IPS-20b (cell line): ENCODE results near the gene RNF25.
"Not testable (repeated sequence)": the region's sequence is repeated elsewhere in the genome, so short reads cannot be mapped to it uniquely, and the experiment has no call there.

Experiments used
- H3K27ac ChIP-seq: one replicate; pipeline ENCODE4 v1.5.1; 2013; ENCODE audit warnings: low read length
- H3K27me3 ChIP-seq: 2 replicates; pipeline ENCODE4 v1.6.1; 2013; ENCODE audit warnings: mild to moderate bottlenecking, low read length, inconsistent platforms; ENCODE audit not compliant: insufficient read depth
- H3K36me3 ChIP-seq: 2 replicates; pipeline ENCODE4 v1.6.1; 2013; ENCODE audit warnings: low read depth, mild to moderate bottlenecking, inconsistent platforms, low read length, moderate library complexity; ENCODE audit not compliant: insufficient read depth
- H3K4me1 ChIP-seq: 2 replicates; pipeline ENCODE4 v1.6.1; 2013; ENCODE audit warnings: mild to moderate bottlenecking, control low read depth, inconsistent platforms, low read length, moderate library complexity; ENCODE audit not compliant: insufficient read depth
- H3K4me3 ChIP-seq: 2 replicates; pipeline ENCODE4 v1.5.1; 2013; ENCODE audit warnings: mild to moderate bottlenecking, low read length, inconsistent platforms
- H3K9ac ChIP-seq: 2 replicates; pipeline ENCODE4 v1.6.1; 2013; ENCODE audit warnings: low read depth, mild to moderate bottlenecking, inconsistent platforms, low read length, moderate library complexity
- H3K9me3 ChIP-seq: 2 replicates; pipeline ENCODE4 v1.6.1; 2013; ENCODE audit warnings: mild to moderate bottlenecking, low read depth, low read length, inconsistent platforms; ENCODE audit not compliant: insufficient read depth

RNF25 gene

GRCh38 chr2:218710334-218710686 is 38.5 kb upstream of the RNF25 start:
- Histone ChIP-seq H3K4me3 (peak overlapping the region; percentile 93; the same call in 1 of the 2 replicates), H3K9ac (no peak overlapping the region), H3K36me3 (peaks cover 21% of the 10 kb centered on the region; the same call in 1 of the 2 replicates), H3K27ac (peak overlapping the region; percentile 65), H3K9me3 (no peaks in the 10 kb centered on the region), H3K4me1 (no peaks in the 10 kb centered on the region), H3K27me3 (no peaks in the 10 kb centered on the region)

DNA sequence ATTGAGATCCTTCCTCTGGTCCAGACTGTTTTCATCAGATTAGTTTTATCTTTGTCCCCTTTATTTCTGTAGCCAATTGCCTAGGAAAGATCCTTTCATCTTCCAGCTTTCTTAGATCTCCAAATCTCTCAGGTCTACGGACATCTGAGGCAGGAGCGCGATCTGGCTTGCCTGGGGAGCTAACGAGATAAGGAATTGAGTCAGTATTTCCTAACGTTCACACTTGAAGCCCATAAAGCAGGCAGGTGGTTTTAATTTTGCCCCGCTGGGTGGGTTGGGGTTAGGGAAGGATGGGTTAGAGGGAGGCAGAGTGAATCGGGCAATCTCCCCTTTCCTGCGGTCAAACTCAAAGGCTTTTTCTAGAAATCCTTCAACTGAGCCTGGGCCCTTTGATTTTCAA is 38.1 kb upstream of the RNF25 start:
- peak overlapping the region; percentile 93; the same call in 1 of the 2 replicates for H3K4me3 ChIP-seq
- no peak overlapping the region for H3K27ac ChIP-seq
- H3K4me1 ChIP-seq = no peaks in the 10 kb centered on the region
- peaks cover 17% of the 10 kb centered on the region; the same call in 1 of the 2 replicates for H3K36me3 ChIP-seq
- H3K9ac ChIP-seq = no peak overlapping the region
- no peaks in the 10 kb centered on the region for H3K27me3 ChIP-seq
- no peaks in the 10 kb centered on the region for H3K9me3 ChIP-seq

- H3K27ac ChIP-seq = no peak overlapping the region
- H3K4me3 ChIP-seq = no peak overlapping the region
- H3K27me3 ChIP-seq = no peaks in the 10 kb centered on the region
- H3K4me1 ChIP-seq = no peaks in the 10 kb centered on the region; the same call in 1 of the 2 replicates
- H3K9ac ChIP-seq = no peak overlapping the region
- H3K36me3 ChIP-seq = peaks cover 6% of the 10 kb centered on the region; the same call in 1 of the 2 replicates
- no peaks in the 10 kb centered on the region for H3K9me3 ChIP-seq
These were observed 36.3 kb upstream of the RNF25 start for GRCh38 chr2:218708086-218708485.

DNA sequence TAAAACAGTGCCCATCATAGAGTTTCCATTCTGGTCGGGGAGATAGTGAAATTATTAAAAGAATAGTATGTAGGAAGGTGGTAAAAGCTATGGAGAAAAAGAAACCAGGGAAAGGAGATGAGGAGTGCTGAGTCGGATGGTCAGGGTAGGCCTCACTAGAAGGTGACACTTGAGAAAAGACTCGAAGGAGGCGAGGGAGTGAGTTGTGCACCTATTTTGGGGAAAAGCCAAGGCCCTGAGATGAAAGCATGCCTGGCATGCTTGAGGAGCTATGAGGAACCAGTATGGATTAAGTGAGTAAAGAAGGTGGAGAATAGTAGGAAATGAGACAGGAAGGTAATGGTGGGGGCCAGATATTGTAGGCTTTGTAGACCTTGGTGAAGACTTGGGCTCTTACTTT is 31.5 kb upstream of the RNF25 start:
- H3K9ac ChIP-seq = no peak overlapping the region
- no peak overlapping the region for H3K27ac ChIP-seq
- H3K4me3 ChIP-seq = no peak overlapping the region
- H3K27me3 ChIP-seq = no peaks in the 10 kb centered on the region
- no peaks in the 10 kb centered on the region for H3K9me3 ChIP-seq
- H3K36me3 ChIP-seq = peaks cover 30% of the 10 kb centered on the region
- H3K4me1 ChIP-seq = no peaks in the 10 kb centered on the region; the same call in 1 of the 2 replicates

DNA sequence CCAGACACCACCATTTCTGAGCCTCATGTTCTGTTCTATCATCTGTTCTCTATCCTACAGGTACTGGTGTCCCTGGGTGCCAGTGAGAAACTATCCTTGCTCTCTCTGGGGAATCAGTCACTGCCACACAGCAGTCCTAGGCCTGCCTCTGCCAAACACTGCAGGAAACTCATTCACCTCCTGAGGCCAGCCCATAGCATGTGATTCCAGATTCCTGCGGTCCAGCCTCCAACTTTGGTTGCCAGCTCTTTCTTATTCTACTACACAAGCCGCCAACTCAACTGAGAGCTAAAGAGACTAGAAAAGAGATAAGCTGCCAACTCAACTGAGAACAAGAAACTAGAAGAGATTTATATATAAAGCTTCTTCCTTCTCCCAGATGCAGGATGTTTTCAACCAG is 30.0 kb upstream of the RNF25 start:
- Histone ChIP-seq H3K4me1 (no peaks in the 10 kb centered on the region; the same call in 1 of the 2 replicates), H3K4me3 (no peak overlapping the region), H3K27ac (no peak overlapping the region), H3K9ac (no peak overlapping the region), H3K36me3 (peaks cover 44% of the 10 kb centered on the region), H3K27me3 (no peaks in the 10 kb centered on the region), H3K9me3 (no peaks in the 10 kb centered on the region)

DNA sequence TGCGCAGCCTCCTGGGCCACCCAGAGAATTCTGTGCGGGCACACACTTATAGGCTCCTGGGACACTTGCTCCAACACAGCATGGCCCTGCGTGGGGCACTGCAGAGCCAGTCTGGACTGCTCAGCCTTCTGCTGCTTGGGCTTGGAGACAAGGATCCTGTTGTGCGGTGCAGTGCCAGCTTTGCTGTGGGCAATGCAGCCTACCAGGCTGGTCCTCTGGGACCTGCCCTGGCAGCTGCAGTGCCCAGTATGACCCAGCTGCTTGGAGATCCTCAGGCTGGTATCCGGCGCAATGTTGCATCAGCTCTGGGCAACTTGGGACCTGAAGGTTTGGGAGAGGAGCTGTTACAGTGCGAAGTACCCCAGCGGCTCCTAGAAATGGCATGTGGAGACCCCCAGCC is 27.1 kb upstream of the RNF25 start:
- Histone ChIP-seq H3K27ac (no peak overlapping the region), H3K27me3 (no peaks in the 10 kb centered on the region), H3K9ac (no peak overlapping the region), H3K9me3 (no peaks in the 10 kb centered on the region), H3K4me1 (no peaks in the 10 kb centered on the region; the same call in 1 of the 2 replicates), H3K4me3 (no peak overlapping the region), H3K36me3 (peaks cover 63% of the 10 kb centered on the region)

DNA sequence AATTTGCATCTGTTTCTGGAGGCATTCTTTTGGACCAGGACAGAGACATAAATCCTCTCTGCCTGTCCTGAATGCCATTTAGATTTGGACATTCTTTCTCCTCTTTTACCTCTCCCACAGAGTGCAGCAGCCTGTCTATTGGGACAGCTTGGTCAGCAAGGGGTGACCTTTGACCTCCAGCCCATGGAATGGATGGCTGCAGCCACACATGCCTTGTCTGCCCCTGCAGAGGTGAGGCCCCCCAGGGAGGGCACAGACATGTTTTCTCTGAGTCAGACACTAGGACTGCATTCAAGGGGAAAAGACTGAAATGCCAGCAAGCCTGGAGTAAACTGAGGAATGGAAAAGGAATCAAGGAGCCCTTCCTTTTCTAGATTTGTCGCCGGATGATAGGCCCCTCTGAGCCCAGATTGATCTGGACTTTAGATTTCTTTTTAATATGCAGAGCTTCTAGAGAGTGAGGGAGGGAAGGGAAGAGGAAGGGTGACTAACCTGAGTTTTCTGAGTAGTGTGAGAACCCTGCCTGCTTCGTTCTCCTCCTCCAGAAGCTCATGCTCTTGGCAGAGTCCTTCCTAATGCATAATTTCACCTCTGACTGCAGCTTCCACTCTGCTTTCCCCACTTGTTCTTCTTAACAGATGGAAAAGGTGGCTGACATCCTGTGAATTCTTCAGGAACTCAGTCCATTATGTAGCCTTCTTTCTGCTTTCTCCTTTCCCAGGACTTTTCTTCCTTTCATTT is 22.8 kb upstream of the RNF25 start:
- no peaks in the 10 kb centered on the region for H3K9me3 ChIP-seq
- H3K36me3 ChIP-seq = peaks cover 81% of the 10 kb centered on the region
- no peak overlapping the region for H3K27ac ChIP-seq
- no peak overlapping the region for H3K9ac ChIP-seq
- no peaks in the 10 kb centered on the region for H3K4me1 ChIP-seq
- H3K27me3 ChIP-seq = no peaks in the 10 kb centered on the region
- H3K4me3 ChIP-seq = no peak overlapping the region

DNA sequence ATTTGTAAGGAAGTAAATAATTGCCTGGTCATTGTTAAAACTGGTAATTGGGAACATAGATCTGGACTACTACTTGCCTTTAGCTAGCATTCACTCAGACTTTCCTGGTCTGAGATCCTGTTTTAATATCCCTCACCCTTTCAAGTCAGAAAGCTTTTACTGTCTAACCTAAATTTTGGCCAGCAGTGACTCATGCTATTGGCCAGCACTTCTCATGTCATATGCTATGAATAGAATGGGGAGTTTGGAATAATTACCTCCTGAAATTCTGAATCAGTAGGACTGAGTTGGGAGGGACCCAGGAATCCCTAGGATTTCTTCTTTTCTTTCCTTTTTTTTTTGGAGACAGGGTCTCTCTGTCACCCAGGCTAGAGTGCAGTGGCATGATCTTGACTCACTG is 19.4 kb upstream of the RNF25 start:
- Histone ChIP-seq H3K4me1 (no peaks in the 10 kb centered on the region), H3K9ac (no peak overlapping the region), H3K27me3 (no peaks in the 10 kb centered on the region), H3K9me3 (no peaks in the 10 kb centered on the region), H3K4me3 (no peak overlapping the region), H3K36me3 (peaks cover 67% of the 10 kb centered on the region), H3K27ac (no peak overlapping the region)

- not testable (repeated sequence) for H3K4me3 ChIP-seq, H3K4me1 ChIP-seq, H3K27ac ChIP-seq, H3K27me3 ChIP-seq, H3K9me3 ChIP-seq, H3K9ac ChIP-seq
- peaks cover 57% of the 10 kb centered on the region for H3K36me3 ChIP-seq
These were observed 15.7 kb upstream of the RNF25 start for GRCh38 chr2:218687400-218688060.

DNA sequence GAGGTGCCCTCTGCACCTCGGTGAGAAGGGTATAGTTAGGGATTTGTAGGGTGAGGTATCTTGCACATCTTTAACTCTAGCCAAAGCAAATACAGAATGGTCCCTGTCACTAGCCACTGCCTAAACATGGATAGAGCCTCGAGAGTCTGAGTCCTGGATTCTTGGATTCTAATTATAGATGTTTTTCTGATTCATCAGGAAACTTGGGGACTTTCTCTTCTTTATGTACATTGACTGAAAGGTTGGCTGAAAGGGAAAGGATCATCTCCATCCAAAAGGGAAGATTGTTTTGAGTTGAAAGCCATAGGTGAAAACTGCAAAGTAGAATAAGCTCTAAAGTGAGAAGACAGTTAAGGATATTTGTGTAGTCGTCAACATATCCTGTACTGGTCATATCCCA is 8.3 kb upstream of the RNF25 start:
- no peak overlapping the region for H3K27ac ChIP-seq
- no peaks in the 10 kb centered on the region for H3K4me1 ChIP-seq
- H3K9me3 ChIP-seq = no peaks in the 10 kb centered on the region
- H3K36me3 ChIP-seq = peaks cover 54% of the 10 kb centered on the region
- no peak overlapping the region for H3K4me3 ChIP-seq
- H3K9ac ChIP-seq = no peak overlapping the region
- no peaks in the 10 kb centered on the region for H3K27me3 ChIP-seq

DNA sequence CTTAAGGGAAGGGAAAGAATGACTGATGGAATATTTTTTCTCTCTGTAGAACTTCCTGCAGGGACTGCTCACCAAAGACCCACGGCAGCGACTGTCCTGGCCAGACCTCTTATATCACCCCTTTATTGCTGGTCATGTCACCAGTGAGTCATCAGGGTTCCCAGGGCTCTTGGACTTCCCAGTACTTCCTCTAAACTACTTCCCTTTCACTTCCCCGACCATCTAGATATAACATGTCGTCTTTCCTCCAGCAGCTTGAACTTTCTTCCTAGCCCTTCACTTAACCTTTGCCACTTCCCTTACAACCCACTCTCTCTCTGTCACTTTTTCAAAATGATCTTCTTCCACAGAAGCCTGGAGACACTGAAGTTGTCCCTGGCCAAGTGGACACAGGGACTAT is 7.3 kb upstream of the RNF25 start:
- H3K27me3 ChIP-seq = no peaks in the 10 kb centered on the region
- peaks cover 49% of the 10 kb centered on the region for H3K36me3 ChIP-seq
- no peak overlapping the region for H3K9ac ChIP-seq
- no peaks in the 10 kb centered on the region for H3K9me3 ChIP-seq
- H3K4me3 ChIP-seq = no peak overlapping the region
- H3K27ac ChIP-seq = no peak overlapping the region
- H3K4me1 ChIP-seq = no peaks in the 10 kb centered on the region

DNA sequence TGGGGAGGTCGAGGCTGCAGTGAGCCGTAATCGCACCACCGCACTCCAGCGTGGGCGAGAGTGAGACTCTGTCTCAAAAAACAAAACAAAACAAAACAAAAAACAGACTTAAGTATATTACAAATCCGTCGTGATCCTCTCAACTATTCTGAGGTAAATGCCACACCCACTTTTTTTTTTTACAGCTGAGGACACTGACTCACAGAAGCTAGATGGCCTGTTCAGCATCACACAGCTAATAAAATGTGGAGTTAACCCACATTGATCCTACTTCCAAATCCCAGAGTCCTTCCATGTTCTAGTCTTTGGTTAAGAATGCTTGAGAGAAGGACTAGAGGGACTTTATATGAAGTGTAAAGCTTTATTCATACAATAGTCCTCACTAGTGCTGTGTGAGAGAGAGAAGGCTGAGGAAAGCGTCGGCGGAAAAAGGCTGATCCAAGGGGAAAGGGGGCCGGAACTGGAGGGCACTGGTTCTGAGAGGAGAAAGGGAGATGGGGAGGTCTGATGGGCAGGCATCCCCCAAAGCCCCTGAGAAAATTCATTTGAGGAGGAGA is 627 bp downstream of the RNF25 start:
- peaks cover 4% of the 10 kb centered on the region; the same call in 1 of the 2 replicates for H3K4me1 ChIP-seq
- H3K9me3 ChIP-seq = no peaks in the 10 kb centered on the region
- peak overlapping the region; percentile 92 for H3K4me3 ChIP-seq
- peaks cover 29% of the 10 kb centered on the region for H3K36me3 ChIP-seq
- H3K27me3 ChIP-seq = no peaks in the 10 kb centered on the region
- peak overlapping the region; percentile 59 for H3K27ac ChIP-seq
- peak overlapping the region; percentile 81 for H3K9ac ChIP-seq
